Fibroblast of villous mesenchyme (primary cell): Measurements from ENCODE around the gene DYRK1A. TPM values are rescaled to one million over a fixed set of nuclear protein-coding genes. Genes with fewer than 3 reads are reported as not detected.

ENCODE experiments used
- DNase-seq: peaks from one replicate; pipeline ENCODE4 v3.0.0-alpha.2; 2010; ENCODE audit warnings: low read depth
- H3K4me3 ChIP-seq: 2 replicates; pipeline ENCODE4 v1.5.1; 2011; ENCODE audit warnings: low read depth, mild to moderate bottlenecking, low read length
- total RNA-seq: library from RNA; depleted of rRNA; stranded (reverse); fragments of >200 nt; gene quantifications from 2 replicates; pipeline ENCODE4 v1.2.3, GENCODE V29; 2012
- TF ChIP-seq, protein P1 (sequence below): IDR thresholded peaks from 2 replicates; pipeline ENCODE4 v1.5.1; 2012; ENCODE audit warnings: low read depth, mild to moderate bottlenecking, low read length; ENCODE audit not compliant: insufficient read depth

DYRK1A gene
- total RNA-seq, 1 donor, result 77.7 TPM

DNA sequence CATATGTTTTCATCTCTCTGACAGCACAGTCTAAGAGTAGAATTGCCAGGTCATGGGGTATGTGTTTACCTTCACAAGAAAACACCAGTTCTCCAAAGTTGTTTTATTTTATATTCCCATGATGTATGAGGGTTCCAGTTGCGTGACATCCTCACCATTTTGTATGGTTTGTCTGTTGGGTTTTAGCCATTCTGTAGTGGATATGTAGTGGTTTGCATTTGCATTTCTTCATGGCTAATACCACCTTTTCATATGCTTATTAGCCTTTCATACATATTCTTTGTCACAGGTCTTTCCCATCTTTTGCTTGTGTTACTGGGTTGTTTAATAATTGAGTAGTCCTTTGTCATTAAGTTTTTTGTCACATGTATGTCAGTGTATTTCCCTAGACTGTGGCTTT lies 132.1 kb downstream of the DYRK1A start:
- TF ChIP-seq, protein P1, sequence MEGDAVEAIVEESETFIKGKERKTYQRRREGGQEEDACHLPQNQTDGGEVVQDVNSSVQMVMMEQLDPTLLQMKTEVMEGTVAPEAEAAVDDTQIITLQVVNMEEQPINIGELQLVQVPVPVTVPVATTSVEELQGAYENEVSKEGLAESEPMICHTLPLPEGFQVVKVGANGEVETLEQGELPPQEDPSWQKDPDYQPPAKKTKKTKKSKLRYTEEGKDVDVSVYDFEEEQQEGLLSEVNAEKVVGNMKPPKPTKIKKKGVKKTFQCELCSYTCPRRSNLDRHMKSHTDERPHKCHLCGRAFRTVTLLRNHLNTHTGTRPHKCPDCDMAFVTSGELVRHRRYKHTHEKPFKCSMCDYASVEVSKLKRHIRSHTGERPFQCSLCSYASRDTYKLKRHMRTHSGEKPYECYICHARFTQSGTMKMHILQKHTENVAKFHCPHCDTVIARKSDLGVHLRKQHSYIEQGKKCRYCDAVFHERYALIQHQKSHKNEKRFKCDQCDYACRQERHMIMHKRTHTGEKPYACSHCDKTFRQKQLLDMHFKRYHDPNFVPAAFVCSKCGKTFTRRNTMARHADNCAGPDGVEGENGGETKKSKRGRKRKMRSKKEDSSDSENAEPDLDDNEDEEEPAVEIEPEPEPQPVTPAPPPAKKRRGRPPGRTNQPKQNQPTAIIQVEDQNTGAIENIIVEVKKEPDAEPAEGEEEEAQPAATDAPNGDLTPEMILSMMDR, result no peak
- DNase-seq, result no peak
- no peak overlapping the region for H3K4me3 ChIP-seq

DNA sequence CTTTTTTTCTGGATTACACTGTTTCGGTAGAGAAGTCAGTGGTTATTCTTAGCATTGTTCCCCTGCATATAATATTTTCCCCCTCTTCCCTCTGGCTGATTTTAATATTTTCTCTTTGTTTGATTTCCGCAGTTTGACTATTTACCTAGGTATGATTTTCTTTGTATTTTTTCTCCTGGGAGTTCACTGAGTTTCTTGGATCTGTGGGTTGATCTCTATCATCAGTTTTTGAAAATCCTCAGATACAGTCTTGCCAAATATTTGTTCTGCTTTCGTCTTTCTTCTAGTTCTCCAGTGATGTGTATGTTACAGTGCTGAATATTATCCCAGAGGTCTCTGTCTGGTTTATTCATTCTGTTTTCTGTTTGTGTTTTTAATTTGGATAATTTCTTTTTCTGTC lies 136.4 kb downstream of the DYRK1A start:
- DNase-seq, result no peak
- H3K4me3 ChIP-seq, result no peak overlapping the region
- TF ChIP-seq, protein P1, result no peak

DNA sequence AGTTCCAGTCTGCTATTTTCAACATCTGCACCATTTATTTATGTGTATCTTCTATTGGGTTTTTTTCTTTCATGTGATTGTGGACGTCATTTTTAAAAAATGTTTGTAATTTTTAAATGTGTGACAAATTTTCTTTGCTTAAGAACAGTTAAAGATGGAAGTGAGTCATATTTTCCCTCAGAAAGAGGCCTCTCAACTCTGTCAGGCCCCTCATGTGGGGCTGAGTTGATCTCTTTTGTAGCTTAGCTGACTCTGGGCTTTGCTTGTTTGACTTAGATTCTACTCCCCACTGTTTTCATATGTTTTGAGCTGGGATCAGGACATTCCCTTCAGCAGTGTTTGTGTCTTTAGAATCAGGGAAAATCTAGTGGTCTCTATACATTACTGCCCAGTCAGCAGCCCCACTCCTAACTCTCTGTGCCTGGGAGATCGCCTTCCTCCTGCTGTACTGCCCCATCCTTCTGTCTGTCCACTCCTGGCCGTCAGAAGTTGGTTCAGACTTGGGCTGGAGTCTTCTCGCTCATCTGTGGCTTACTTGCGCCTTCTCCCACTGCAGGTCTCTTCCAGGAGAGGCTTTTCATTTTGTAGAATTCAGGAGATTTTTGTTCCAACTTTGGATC lies 137.4 kb downstream of the DYRK1A start:
- no peak overlapping the region for H3K4me3 ChIP-seq
- DNase-seq, result peak; percentile 62
- TF ChIP-seq, protein P1, result no peak

DNA sequence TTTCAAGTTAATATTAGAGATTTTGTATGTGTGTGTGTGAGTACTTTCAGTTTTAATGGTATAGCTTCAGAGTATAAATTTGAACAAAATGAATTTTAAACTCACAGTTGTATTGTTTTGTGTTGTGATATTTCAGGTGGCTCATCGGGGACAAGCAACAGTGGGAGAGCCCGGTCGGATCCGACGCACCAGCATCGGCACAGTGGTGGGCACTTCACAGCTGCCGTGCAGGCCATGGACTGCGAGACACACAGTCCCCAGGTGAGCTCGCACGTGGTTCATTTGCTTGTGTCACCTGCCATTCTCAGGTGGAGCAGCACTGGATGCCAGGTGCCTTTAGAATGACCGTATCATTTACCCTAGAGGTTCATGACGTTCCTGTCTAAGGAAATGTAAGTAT lies 139.4 kb downstream of the DYRK1A start:
- TF ChIP-seq, protein P1, result no peak

DNA sequence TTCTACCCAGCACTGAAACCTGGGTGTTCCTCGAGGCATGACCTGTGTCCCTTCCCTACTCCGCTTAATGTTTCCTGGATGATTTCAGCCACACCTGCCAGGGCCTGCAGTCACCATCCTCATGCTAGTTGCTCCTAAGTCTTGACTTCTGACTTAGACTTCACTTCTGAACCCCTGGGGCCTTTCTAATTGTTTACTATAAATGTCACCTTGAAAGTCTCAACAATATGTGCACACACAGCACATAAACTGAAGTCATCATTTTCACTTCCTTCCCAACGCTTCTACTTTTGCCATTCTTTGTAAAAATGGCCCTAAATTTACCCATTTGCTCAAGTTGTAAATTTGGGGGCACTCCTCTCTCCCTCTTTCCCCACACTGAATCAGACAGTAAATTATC lies 141.1 kb downstream of the DYRK1A start:
- no peak for DNase-seq
- TF ChIP-seq, protein P1, result no peak

More for the DNA sequence above, 139.4 kb downstream of the DYRK1A start:
- H3K4me3 ChIP-seq, result no peak overlapping the region
- no peak for DNase-seq

DNA sequence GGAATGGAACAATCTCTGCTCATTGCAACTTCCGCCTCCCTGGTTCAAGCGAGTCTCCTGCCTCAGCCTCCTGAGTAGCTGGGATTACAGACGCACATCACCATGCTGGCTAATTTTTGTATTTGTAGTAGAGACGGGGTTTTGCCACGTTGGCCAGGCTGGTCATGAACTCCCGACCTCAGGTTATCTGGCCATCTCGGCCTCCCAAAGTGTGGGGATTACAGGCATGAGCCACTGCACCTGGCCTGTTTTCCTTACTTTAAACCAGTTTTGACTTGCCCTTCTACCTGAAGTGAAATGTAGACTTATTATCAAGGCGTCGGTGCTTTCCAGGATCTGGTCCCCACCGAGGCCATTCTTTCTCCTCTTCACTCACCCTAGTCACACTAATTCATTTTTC lies 141.8 kb downstream of the DYRK1A start:
- TF ChIP-seq, protein P1, result no peak
- no peak for DNase-seq
- H3K4me3 ChIP-seq, result no peak overlapping the region

More for the DNA sequence above, 141.1 kb downstream of the DYRK1A start:
- no peak overlapping the region for H3K4me3 ChIP-seq
